HG03469 (cell line): ENCODE data around the gene B4GALT5.
"Not testable (repeated sequence)": the region's sequence is repeated elsewhere in the genome, so short reads cannot be mapped to it uniquely, and the experiment has no call there.

Source experiments
- ATAC-seq: cut with Tn5 transposase; IDR thresholded peaks from one replicate; pipeline ENCODE4 v1.9.1; 2021; ENCODE audit warnings: mild to moderate bottlenecking, moderate library complexity, moderate number of reproducible peaks; ENCODE audit not compliant: unreplicated experiment

The B4GALT5 gene

DNA sequence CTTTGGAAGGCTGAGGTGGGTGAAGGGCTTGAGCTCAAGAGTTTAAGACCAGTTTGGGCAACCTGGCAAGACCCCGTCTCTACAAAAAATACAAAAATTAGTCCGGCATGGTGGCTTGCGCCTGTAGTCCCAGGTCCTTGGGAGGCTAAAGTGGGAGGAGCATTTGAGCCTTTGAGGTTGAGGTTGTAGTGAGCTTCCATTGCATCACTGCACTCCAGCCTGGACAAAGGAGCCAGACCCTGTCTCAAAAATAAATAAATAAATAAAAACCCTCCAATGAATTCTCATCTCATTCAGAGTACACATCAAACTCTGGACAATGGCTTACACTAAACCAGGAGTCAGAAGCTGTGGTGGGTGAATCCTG is 31.8 kb downstream of the B4GALT5 start:
- no peak for ATAC-seq

DNA sequence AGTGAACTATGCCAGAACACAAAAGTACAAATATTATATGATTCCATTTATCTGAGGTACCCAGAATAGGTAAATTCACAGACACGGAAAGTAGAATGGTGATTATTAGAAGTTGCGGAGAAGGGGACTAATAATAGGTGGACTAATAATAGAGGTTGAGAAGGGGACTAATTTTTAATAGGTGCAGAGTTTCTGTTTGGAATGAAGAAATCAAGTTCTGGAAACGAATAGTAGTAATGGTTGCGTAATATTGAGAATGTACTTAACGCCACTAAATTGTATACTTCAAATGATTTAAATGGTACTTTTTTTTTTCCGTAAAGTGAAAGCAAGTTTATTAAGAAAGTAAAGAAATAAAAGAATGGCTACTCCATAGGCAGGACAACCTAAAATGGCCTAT is 33.2 kb downstream of the B4GALT5 start:
- ATAC-seq: no peak

DNA sequence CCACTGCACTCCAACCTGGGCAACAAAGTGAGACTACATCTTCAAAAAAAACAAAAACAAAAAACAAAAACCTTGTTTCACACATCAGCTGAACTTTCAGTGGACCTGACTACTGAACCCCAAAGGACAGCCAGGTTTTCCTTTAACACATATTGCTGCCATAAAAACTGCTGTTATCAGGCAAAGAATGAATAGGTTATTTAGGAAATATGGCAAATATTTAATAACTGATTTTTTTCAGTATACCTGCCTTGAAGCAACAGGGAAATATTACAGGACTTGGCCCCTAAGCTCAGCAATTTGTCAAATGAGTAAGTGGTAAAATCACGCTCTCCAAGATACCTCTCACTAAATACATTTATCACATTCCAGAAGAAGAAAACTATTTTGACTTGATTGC is 34.0 kb downstream of the B4GALT5 start:
- no peak for ATAC-seq

DNA sequence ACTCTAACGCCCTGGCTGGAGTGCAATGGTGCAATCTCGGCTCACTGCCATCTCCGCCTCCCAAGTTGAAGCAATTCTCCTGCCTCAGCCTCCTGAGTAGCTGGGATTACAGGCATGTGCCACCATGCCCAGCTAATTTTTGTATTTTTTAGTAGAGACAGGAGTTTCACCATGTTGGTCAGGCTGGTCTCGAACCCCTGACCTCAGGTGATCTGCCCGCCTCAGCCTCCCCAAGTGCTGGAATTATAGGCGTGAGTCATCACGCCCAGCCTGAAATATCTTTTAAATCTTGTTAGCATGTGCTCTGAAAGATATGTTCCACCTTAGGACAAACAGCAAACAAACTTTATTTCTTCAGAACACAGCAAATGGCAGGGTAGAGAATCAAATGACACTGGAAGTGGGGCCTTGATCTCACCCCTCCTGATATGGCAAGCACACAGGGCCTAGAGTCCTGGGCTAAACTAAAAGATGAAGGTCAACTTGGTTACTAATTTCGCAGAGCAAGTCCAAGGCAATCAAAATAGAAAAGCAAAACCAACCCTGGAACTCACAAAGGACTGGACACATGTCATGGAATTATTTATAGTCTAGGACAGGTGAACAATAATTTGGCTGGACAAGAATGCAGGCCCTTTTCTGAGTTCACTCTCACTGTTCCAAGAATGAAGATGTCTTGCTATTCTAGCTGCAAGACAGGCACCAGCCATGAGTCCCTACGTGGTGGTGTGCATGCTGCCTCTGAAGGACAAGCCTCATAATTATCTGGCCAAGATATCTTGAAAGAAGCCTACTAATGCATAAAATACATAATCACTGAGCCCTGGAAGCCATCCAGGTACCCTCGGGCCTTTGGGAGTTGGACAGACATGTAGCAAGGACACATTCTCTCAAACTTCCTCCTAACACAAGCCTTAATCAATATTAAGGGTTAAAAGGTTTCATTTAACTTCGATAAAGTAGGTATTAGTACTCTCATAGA is 35.6 kb downstream of the B4GALT5 start:
- no peak for ATAC-seq

DNA sequence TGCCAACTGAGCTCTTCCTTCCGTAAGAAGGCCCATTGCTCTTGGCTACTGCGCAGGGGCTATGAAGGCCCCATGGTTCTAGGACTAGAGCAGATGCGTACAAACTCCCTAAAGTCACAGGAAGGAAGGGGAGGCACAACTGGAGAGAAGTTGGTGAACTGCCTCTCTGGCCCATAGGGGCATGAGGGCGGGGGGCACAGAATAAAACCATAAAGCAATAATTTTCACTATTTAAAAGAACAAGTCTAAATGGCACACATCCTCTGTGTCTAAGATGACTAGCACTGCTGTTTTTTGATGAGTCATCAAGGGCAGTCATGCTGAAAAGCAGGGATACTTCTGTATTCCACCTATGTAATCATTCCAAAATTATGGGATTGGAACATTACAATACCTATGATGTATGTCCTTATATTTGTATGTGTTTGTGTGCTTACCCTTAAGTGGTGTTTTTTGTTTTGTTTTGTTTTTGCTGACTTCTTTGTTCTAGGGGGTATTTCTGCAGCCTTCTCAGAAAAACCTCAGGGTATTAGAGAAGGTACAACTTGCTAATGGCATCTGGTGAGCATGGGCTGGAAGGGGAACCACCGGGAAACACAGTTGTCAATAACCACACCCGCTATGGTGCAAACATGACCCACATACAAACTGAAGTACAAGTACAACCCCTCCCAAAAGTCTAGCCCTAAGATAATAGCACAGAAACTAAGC is 36.9 kb downstream of the B4GALT5 start:
- no peak for ATAC-seq

DNA sequence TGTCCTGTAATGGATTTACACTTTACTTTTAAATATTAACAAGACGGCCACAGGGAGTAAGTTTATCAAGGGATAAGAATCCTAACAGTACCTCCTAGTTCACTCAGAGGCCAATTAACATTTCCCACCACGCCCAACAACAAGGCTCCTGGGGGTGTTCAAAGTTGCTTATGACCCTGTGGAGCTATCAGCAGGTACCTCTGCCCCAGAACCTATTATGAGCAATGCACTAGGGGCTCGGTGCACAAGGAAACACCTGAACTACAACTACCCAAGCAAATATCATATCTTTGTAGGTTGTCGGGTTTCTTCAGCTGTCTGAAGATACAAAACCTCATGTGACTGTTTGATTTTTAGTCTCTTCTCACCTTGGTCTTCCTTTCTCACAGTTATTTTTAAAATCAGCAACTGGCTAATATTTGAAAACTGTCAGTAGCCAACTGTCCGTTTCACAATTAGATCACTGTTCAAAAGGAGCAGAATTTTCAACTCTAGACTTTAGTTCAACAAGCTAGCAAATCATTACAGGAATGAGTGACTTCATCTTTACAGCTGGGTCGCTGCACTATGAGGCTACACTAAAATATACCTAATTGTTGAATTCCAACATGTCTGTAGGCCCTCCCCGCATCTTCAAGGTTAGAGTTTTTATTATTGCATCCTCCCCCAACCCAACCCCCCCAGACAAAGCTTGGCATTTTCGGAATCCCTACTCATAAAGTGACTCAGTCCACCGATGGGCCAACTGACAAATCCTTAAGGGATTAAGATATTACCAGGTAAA is 38.1 kb downstream of the B4GALT5 start:
- ATAC-seq: peak; percentile 34

DNA sequence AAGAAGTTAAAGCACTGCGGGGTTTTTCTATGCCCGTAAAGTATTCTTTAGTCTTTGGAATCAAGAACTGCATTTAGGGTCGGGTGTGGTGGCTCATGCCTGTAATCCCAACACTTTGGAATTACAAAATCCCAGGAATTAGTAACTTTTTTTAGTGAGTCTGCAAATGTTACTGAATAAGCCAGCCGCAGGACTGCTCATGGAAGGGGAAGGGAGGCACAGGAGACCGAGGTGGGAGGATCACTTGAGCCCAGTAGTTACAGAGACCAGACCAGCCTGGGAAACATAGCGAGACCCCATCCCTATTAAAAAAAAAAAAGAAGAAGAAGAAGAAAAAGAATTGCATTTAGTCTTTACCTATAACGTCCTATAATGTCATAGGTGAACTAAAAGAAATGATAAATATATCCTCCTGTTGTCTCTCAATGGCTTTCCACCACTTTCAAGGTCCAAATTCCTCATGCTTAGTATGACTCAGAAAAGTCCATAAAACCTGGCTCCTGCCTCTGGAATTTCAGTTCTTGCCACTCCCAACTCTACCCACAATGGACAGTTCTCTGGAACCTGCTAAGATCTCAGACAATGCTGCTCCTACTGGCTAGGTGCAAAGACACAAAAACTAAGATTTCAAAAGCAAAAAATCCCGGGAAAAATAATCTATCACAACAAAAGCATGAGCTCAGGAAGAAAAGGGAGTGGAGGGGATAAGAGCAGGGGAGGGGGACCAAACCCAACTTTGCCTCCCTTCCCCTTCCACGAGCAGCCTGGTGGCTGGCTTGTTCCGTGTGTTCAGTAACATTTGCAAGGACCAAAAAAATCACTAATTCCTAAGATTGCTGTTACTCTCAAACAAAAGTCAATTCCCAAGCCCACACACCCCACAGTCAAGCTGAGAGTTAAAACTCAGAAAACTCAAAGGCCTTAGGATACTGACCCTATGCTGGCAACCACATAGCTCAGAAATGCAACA is 39.0 kb downstream of the B4GALT5 start:
- ATAC-seq: no peak

DNA sequence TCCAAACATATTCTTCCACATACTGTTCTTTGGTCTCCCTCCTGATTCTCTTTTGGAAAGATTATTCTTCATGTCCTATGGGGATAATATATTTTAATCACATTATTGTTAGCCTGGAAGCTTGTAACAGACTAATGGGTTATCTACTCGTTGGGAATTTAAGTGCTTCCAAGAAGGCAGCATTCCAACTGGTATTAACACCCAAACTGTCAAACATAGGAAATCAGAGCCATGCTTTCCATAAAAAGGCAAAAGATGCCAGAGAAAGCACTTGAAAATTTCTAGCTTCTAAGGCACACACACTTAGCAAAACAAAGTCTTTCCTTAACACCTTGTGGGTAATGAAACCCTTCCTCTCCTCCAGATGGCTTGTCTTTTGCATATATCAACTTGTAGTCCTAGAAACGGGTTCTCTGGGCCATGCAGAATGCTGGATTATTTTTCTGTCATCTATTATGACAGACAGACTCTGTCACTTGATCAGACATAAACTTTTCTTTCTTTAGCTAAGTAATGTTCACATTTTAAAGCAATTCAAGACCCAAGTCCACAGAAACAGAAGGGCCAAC is 41.5 kb downstream of the B4GALT5 start:
- no peak for ATAC-seq

DNA sequence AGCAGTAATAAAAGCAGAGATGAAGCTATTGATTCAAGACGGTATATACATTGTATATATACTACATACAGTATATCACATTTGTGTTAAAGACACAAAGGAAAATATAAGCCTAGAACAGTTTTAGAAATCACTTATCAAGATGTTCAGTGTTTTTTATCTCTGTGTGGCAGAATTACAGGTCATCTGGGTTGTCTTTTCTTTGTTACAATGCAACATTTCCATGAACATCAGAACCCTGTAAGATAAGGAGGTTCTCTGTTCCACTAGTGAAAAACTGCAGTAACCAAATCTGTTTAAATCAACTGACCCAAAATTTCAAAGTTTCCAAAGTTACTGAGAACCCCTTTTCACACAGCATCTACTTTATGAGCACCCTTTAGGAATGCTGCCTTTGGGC is 42.2 kb downstream of the B4GALT5 start:
- no peak for ATAC-seq

DNA sequence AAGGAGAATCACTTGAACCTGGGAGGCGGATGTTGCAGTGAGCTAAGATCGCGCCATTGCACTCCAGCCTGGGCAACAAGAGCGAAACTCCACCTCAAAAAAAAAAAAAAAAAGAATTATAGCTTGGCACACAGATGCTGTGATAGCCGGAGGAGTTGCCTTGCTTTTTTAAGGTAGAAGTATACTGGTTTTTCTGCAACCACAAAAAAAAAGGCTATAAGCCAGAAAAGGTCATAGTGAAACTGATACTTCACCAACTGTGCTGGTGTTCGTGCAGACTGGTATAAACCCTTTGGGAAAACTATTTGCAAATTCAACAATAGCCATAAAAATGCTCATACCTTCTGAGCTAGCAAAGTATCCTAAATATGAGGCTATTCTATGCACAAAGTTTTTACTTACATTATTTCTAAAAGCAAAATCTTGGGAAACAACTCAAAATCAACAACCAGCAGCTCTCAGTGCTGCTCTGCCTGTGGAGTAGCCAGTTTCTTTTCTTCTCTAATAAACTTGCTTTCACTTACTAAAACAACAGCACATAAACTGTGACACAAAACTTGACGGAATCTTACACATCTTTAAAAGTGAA is 44.0 kb downstream of the B4GALT5 start:
- ATAC-seq: peak; percentile 57

DNA sequence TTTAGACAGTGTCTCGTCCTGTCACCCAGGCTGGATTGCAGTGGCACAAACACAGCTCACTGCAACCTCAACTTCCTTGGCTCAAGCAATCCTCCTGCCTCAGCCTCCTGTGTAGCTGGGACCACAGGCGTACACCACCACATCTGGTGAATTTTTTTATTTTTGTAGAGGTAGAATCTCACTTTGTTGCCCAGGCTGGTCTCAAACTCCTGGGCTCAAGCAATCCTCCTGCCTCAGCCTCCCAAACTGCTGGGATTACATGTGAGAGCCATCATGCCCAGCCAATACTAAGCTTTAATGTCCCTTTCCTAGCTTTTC is 44.8 kb downstream of the B4GALT5 start:
- ATAC-seq: not testable (repeated sequence)

DNA sequence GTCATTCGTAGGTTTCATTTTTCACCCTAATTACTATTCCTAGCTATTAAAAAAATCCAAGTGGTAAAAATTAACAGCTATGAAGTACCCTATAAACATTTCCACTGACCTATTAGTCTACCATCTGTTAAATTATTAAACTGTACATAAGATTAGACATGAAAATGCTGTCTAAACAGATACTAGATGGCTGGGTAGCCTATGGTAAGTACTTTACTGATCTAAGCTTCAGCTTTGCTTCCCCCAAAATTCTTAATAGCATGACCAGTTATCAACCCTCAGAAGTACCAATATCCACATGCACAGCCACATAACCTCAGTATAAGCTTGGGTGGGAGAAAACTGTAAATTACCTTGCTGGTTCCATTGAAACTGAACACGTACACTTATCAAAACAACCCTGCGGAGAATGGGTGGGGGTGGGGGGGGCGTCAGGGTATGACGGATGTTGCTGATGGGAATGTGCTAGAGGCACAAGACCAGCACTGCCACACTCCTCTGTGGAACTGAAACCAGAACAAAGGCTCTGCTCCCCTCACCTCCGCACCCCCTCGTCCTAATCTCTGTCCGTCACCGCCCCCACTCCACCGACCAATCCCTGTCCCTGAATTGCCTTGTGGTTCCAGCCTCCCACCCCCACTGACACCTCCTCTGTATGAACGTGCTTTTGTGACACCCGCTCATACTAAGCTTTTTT is 45.3 kb downstream of the B4GALT5 start:
- ATAC-seq: peak; percentile 31

DNA sequence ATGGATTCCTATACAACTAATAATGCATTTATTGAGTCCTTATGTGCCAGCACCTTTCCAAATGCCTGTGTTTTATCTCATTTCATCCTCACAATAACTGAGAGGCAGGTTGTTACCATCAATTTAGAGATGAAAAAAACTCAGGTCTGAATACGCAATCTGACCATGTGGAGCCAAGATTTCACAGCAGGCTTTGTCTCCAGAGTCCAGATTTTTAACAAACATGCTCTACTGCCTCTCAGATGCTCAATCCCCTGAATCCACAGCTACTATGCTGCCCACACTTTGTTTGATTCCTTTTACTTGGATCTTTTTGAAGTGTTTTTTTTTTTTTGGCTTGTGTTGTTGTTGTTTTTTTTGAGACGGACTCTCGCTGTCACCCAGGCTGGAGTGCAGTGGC is 46.8 kb downstream of the B4GALT5 start:
- no peak for ATAC-seq

DNA sequence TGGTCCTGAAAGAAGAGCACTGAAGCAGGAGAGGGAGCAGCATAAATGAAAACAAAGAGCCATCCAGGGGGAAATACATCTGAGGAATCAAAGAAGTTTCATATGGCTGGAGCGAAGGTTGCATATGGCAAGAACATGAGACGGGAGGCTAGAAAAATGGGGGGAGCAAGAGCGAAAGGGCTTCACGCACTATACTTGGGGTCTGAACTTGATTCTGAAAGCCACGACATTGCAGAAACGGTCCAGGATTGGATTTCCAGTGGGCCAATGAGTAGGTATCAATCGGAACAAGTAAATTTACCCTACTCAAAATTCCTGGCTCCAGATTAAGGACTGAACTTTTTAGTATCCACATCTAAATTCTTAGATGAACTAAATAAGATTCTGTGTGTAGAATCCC is 47.9 kb downstream of the B4GALT5 start:
- no peak for ATAC-seq

DNA sequence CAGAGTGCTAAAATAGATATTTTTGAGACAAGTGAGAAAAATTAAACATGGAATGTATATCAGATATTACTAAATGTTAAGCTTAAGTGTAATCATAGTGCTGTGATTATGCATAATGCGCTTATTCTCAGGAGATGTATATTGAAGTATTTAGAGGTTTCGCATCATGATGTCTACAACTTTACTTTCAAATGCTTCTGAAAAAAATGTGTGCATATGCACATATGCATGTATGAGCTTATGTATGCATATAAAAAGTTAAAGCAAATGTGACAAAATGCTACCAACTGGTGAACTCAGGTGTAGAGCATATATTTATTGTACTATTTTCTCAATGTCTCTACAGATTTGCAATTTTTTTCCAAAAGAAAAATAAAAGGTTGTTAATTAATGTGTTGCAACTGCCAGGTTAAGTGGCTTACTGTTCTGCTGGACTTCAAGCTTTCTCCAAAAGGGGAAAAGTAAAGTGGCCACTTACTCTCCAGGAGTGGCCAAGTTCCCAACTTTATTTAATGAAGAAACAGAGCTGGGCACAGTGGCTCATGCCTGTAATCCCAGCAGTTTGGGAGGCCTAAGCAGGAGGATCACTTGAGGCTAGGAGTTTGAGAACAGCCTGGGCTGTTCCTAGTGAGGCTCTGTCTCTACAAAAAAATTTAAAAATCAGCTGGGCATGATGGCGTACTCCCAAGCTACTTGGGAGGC is 48.9 kb downstream of the B4GALT5 start:
- ATAC-seq: no peak

DNA sequence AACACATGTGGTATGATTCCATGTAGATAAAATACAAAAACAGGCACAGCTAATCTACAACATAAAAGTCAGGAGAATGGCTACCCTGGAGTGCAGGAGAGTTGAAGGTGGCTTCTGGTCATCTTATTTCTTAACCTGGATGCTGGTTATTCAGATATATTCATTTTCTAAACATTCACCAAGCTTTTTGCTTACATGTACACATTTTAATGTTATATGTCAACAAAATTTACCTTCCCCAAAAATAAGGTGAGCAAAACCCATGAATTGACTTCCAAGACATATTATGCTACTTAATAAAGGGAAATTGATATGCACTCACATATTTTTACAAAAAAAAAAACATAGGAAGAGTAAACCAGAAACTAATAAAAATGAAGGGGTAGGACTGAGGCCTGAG is 50.6 kb downstream of the B4GALT5 start:
- no peak for ATAC-seq

DNA sequence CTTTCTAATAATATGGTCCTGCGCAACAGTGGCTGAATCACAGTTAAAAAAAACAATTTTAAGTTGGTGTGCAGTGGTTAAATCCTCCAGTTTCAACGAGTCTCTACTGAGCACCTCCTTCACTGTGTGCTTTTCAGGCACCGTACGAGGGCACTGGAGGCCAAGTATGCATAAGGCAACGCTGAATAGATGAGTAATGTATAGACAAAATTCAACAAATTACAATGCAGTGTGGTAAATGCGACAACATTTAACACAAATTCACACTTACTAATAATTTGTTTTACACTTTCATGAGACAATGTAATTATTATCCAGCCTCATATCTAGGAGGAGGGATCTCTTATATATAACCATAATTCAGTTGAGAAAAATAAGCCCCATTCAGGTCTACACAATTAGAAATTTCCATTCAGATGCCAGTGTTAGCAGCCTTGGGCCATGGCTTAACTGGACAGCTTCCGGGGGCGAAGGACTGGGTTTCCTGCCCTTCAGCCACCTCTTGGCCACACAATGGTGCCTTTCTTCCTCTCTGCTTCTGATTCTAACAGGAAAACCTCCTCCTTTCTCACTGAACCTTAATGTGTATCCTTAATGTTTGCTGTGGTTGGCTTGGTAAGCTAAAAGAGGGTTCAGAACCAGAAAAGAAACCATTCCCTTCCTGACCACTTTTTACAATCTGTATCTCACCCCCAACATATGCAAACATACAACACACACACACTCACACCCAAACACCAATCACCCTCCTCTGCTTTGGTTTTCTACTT is 51.9 kb downstream of the B4GALT5 start:
- ATAC-seq: no peak

DNA sequence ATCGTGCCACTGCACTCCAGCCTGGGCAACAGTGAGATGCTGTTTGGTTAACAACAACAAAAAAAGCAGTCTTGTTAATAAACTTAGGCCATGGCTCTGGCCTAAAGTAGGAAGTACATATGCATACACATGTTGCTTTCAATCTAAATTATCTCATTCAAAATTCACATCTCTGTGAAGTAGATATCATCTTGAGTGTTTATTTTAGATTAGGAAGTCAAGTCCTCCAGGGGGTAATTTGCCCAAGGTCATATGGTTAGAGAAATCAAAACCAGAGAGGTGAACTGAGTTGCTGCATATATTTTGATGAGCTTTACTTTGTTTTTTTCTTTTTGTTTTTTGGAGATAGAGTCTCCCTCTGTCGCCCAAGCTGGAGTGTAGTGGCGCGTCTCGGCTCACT is 52.8 kb downstream of the B4GALT5 start:
- no peak for ATAC-seq
